ENCODE results near the gene ZMYM2.

DNA sequence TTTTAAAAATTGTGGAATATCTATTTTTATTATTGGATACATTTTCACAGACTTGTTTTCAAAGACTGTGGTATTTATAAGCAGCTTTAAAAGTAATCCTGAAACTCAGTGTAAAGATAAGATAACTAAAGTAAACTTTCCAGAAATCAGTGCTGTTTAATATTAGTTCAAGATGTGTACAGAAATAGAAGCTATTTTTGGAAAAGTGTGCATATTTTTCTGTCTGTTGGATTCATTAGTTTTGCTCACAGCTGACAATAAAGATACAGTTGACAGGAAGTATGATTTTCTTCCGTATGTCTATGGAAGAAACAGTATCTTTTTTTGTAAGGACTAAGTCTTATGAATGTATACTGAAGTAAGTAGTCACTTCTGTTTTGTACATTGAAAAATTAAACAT, 116.4 kb downstream of the ZMYM2 start:
- TF ChIP-seq, protein P1, sequence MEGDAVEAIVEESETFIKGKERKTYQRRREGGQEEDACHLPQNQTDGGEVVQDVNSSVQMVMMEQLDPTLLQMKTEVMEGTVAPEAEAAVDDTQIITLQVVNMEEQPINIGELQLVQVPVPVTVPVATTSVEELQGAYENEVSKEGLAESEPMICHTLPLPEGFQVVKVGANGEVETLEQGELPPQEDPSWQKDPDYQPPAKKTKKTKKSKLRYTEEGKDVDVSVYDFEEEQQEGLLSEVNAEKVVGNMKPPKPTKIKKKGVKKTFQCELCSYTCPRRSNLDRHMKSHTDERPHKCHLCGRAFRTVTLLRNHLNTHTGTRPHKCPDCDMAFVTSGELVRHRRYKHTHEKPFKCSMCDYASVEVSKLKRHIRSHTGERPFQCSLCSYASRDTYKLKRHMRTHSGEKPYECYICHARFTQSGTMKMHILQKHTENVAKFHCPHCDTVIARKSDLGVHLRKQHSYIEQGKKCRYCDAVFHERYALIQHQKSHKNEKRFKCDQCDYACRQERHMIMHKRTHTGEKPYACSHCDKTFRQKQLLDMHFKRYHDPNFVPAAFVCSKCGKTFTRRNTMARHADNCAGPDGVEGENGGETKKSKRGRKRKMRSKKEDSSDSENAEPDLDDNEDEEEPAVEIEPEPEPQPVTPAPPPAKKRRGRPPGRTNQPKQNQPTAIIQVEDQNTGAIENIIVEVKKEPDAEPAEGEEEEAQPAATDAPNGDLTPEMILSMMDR (conservative IDR thresholded peaks at IDR 0.05 in 1 of 2, IDR thresholded peaks at IDR 0.05 in 1 of 2; ENCODE audit: low read depth in 1 of 2, low read length in 2 of 2): no peak
- TF ChIP-seq EZH2 (IDR thresholded peaks at IDR 0.05; ENCODE audit: low read length, missing control alignments): no peak

Data from fibroblast of lung (primary cell).